Measurements from ENCODE around the gene HELB. TPM values are rescaled to one million over a fixed set of nuclear protein-coding genes. Genes with fewer than 3 reads are reported as not detected.

Gene HELB
- total and polyA plus RNA-seq, 3 experiments from 2014 or later, result 13.8 to 29.4 (median 14.2) TPM

GRCh38 chr12:66320996-66321395 is 18.7 kb downstream of the HELB start:
- DNase-seq, result no peak
- peaks cover 32% of the 10 kb centered on the region for H3K36me3 ChIP-seq (ENCODE audit: insufficient read depth, low read length)
- no peaks in the 10 kb centered on the region for H3K9me3 ChIP-seq (ENCODE audit: low read length)
- H3K4me1 Mint-ChIP-seq, result peaks cover 48 to 84% (median 80%) of the 10 kb centered on the region in 3 donors
- no peaks in the 10 kb centered on the region for H3K27me3 ChIP-seq (ENCODE audit: insufficient read depth, low read length, poor library complexity, severe bottlenecking)
- peaks cover 12% of the 10 kb centered on the region for H3K4me1 ChIP-seq (ENCODE audit: insufficient read depth, low read length)
- POLR2A ChIA-PET, result no interaction called here
- CTCF ChIA-PET, result interaction anchor here (1.2 kb wide), 1 partner anchor 33 kb away, joined by 3 read pairs; no protein-coding TSS in a partner anchor
- H3K27ac Mint-ChIP-seq, result peak overlapping the region in 5 of 8 donors; percentile 25 to 87 (median 66)
- no peaks in the 10 kb centered on the region for H3K27me3 Mint-ChIP-seq
- H3K27ac ChIP-seq (ENCODE audit: low read depth, low read length), result no peak overlapping the region
- no peak overlapping the region for H3K4me3 ChIP-seq (ENCODE audit: low read length)
- peaks cover 3 to 84% (median 24%) of the 10 kb centered on the region in 3 donors for H3K36me3 Mint-ChIP-seq
- H3K4me3 Mint-ChIP-seq, result no peak overlapping the region
- H3K9me3 Mint-ChIP-seq, result no peaks in the 10 kb centered on the region

- Histone ChIP-seq H3K27ac (ENCODE audit: low read depth, low read length) (no peak overlapping the region), H3K4me1 (ENCODE audit: insufficient read depth, low read length) (peaks cover 12% of the 10 kb centered on the region), H3K4me3 (ENCODE audit: low read length) (no peak overlapping the region), H3K27me3 (ENCODE audit: insufficient read depth, low read length, poor library complexity, severe bottlenecking) (no peaks in the 10 kb centered on the region), H3K36me3 (ENCODE audit: insufficient read depth, low read length) (peaks cover 30% of the 10 kb centered on the region), H3K9me3 (ENCODE audit: low read length) (no peaks in the 10 kb centered on the region)
- Mint-ChIP-seq H3K9me3 (no peaks in the 10 kb centered on the region), H3K27ac (peak overlapping the region in 6 of 8 donors; percentile 25 to 87 (median 72)), H3K4me3 (no peak overlapping the region), H3K4me1 (peaks cover 45 to 81% (median 79%) of the 10 kb centered on the region in 3 donors), H3K36me3 (peaks cover 3 to 84% (median 26%) of the 10 kb centered on the region in 3 donors), H3K27me3 (no peaks in the 10 kb centered on the region)
- DNase-seq, result no peak
- ChIA-PET POLR2A (no interaction called here), CTCF (interaction anchor here (1.0 to 1.2 kb wide), 2 partner anchors 33 to 42 kb away, joined by 3 to 4 read pairs; no protein-coding TSS in a partner anchor)
These were observed 19.1 kb downstream of the HELB start for GRCh38 chr12:66321435-66321834.

GRCh38 chr12:66323017-66323416 is 20.7 kb downstream of the HELB start:
- Histone ChIP-seq H3K36me3 (ENCODE audit: insufficient read depth, low read length) (peaks cover 26% of the 10 kb centered on the region), H3K4me1 (ENCODE audit: insufficient read depth, low read length) (peaks cover 7% of the 10 kb centered on the region), H3K27me3 (ENCODE audit: insufficient read depth, low read length, poor library complexity, severe bottlenecking) (no peaks in the 10 kb centered on the region), H3K27ac (ENCODE audit: low read depth, low read length) (no peak overlapping the region), H3K4me3 (ENCODE audit: low read length) (no peak overlapping the region), H3K9me3 (ENCODE audit: low read length) (no peaks in the 10 kb centered on the region)
- DNase-seq, result no peak
- peaks cover 45 to 83% (median 82%) of the 10 kb centered on the region in 3 donors for H3K4me1 Mint-ChIP-seq
- H3K27ac Mint-ChIP-seq, result peak overlapping the region in 6 of 8 donors; percentile 1 to 76 (median 33)
- POLR2A ChIA-PET, result no interaction called here
- no peaks in the 10 kb centered on the region for H3K9me3 Mint-ChIP-seq
- CTCF ChIA-PET, result no interaction called here
- no peak overlapping the region for H3K4me3 Mint-ChIP-seq
- H3K27me3 Mint-ChIP-seq, result no peaks in the 10 kb centered on the region
- peaks cover 3 to 87% (median 32%) of the 10 kb centered on the region in 3 donors for H3K36me3 Mint-ChIP-seq

GRCh38 chr12:66329941-66330340 is 27.6 kb downstream of the HELB start:
- H3K36me3 ChIP-seq (ENCODE audit: insufficient read depth, low read length), result peaks cover 23% of the 10 kb centered on the region

GRCh38 chr12:66331016-66331415 is 28.7 kb downstream of the HELB start:
- H3K4me1 ChIP-seq (ENCODE audit: insufficient read depth, low read length), result no peaks in the 10 kb centered on the region
- H3K27me3 Mint-ChIP-seq, result no peaks in the 10 kb centered on the region
- H3K27me3 ChIP-seq (ENCODE audit: insufficient read depth, low read length, poor library complexity, severe bottlenecking), result no peaks in the 10 kb centered on the region
- H3K36me3 ChIP-seq (ENCODE audit: insufficient read depth, low read length), result peaks cover 20% of the 10 kb centered on the region
- no peaks in the 10 kb centered on the region for H3K9me3 Mint-ChIP-seq
- no peaks in the 10 kb centered on the region for H3K9me3 ChIP-seq (ENCODE audit: low read length)
- no peak for DNase-seq
- CTCF ChIA-PET, result no interaction called here
- POLR2A ChIA-PET, result no interaction called here
- H3K4me1 Mint-ChIP-seq, result peaks cover 33 to 59% (median 52%) of the 10 kb centered on the region in 3 donors
- H3K4me3 Mint-ChIP-seq, result no peak overlapping the region
- H3K27ac ChIP-seq (ENCODE audit: low read depth, low read length), result no peak overlapping the region
- peaks cover 7 to 61% (median 40%) of the 10 kb centered on the region in 3 donors for H3K36me3 Mint-ChIP-seq
- H3K27ac Mint-ChIP-seq, result peak overlapping the region in 4 of 8 donors; percentile 5 to 43 (median 16)
- H3K4me3 ChIP-seq (ENCODE audit: low read length), result no peak overlapping the region

More at GRCh38 chr12:66329941-66330340, 27.6 kb downstream of the HELB start:
- CTCF ChIA-PET, result interaction anchor here (1.7 kb wide), 1 partner anchor 51 kb away, joined by 4 read pairs; no protein-coding TSS in a partner anchor
- no peak overlapping the region for H3K27ac Mint-ChIP-seq
- Histone ChIP-seq H3K4me1 (ENCODE audit: insufficient read depth, low read length) (no peaks in the 10 kb centered on the region), H3K27ac (ENCODE audit: low read depth, low read length) (no peak overlapping the region), H3K27me3 (ENCODE audit: insufficient read depth, low read length, poor library complexity, severe bottlenecking) (no peaks in the 10 kb centered on the region), H3K4me3 (ENCODE audit: low read length) (no peak overlapping the region), H3K9me3 (ENCODE audit: low read length) (no peaks in the 10 kb centered on the region)
- no peak overlapping the region for H3K4me3 Mint-ChIP-seq
- peaks cover 7 to 71% (median 48%) of the 10 kb centered on the region in 3 donors for H3K36me3 Mint-ChIP-seq
- POLR2A ChIA-PET, result interaction anchor here (1.2 kb wide), 1 partner anchor 28 kb away, joined by 3 read pairs; the partner anchor contains the start of gene HELB
- no peak for DNase-seq
- peaks cover 37 to 70% (median 63%) of the 10 kb centered on the region in 3 donors for H3K4me1 Mint-ChIP-seq
- H3K27me3 Mint-ChIP-seq, result no peaks in the 10 kb centered on the region
- H3K9me3 Mint-ChIP-seq, result no peaks in the 10 kb centered on the region

- ChIA-PET POLR2A (no interaction called here), CTCF (no interaction called here)
- H3K27me3 ChIP-seq (ENCODE audit: insufficient read depth, low read length, poor library complexity, severe bottlenecking), result no peaks in the 10 kb centered on the region
- H3K9me3 Mint-ChIP-seq, result no peaks in the 10 kb centered on the region
- peaks cover 20% of the 10 kb centered on the region for H3K36me3 ChIP-seq (ENCODE audit: insufficient read depth, low read length)
- DNase-seq, result no peak
- H3K4me3 Mint-ChIP-seq, result no peak overlapping the region
- peaks cover 33 to 55% (median 51%) of the 10 kb centered on the region in 3 donors for H3K4me1 Mint-ChIP-seq
- H3K9me3 ChIP-seq (ENCODE audit: low read length), result no peaks in the 10 kb centered on the region
- H3K4me3 ChIP-seq (ENCODE audit: low read length), result no peak overlapping the region
- H3K27ac ChIP-seq (ENCODE audit: low read depth, low read length), result no peak overlapping the region
- H3K4me1 ChIP-seq (ENCODE audit: insufficient read depth, low read length), result no peaks in the 10 kb centered on the region
- H3K27me3 Mint-ChIP-seq, result no peaks in the 10 kb centered on the region
- H3K36me3 Mint-ChIP-seq, result peaks cover 7 to 57% (median 40%) of the 10 kb centered on the region in 3 donors
- H3K27ac Mint-ChIP-seq, result peak overlapping the region in 6 of 8 donors; percentile 20 to 87 (median 58)
These were observed 29.5 kb downstream of the HELB start for GRCh38 chr12:66331814-66332213.

GRCh38 chr12:66335746-66336145 is 33.5 kb downstream of the HELB start:
- no peak overlapping the region for H3K27ac Mint-ChIP-seq
- Histone ChIP-seq H3K4me1 (ENCODE audit: insufficient read depth, low read length) (no peaks in the 10 kb centered on the region), H3K27me3 (ENCODE audit: insufficient read depth, low read length, poor library complexity, severe bottlenecking) (no peaks in the 10 kb centered on the region), H3K4me3 (ENCODE audit: low read length) (no peak overlapping the region), H3K27ac (ENCODE audit: low read depth, low read length) (no peak overlapping the region), H3K9me3 (ENCODE audit: low read length) (peaks cover under 1% of the 10 kb centered on the region), H3K36me3 (ENCODE audit: insufficient read depth, low read length) (peaks cover 32% of the 10 kb centered on the region)
- CTCF ChIA-PET, result no interaction called here
- H3K36me3 Mint-ChIP-seq, result peaks cover 27 to 52% (median 43%) of the 10 kb centered on the region in 3 donors
- DNase-seq, result no peak
- peaks cover 0 to 12% (median 6%) of the 10 kb centered on the region in 5 donors for H3K9me3 Mint-ChIP-seq
- POLR2A ChIA-PET, result no interaction called here
- H3K27me3 Mint-ChIP-seq, result no peaks in the 10 kb centered on the region
- H3K4me3 Mint-ChIP-seq, result no peak overlapping the region
- H3K4me1 Mint-ChIP-seq, result peaks cover 25 to 32% (median 28%) of the 10 kb centered on the region in 3 donors

- no peak overlapping the region for H3K4me3 Mint-ChIP-seq
- H3K27me3 Mint-ChIP-seq, result no peaks in the 10 kb centered on the region
- Histone ChIP-seq H3K9me3 (ENCODE audit: low read length) (peaks cover 12% of the 10 kb centered on the region), H3K4me3 (ENCODE audit: low read length) (no peak overlapping the region), H3K27me3 (ENCODE audit: insufficient read depth, low read length, poor library complexity, severe bottlenecking) (no peaks in the 10 kb centered on the region), H3K36me3 (ENCODE audit: insufficient read depth, low read length) (peaks cover 32% of the 10 kb centered on the region), H3K4me1 (ENCODE audit: insufficient read depth, low read length) (no peaks in the 10 kb centered on the region), H3K27ac (ENCODE audit: low read depth, low read length) (no peak overlapping the region)
- H3K9me3 Mint-ChIP-seq, result peaks cover 10 to 24% (median 13%) of the 10 kb centered on the region in 5 donors
- CTCF ChIA-PET, result no interaction called here
- POLR2A ChIA-PET, result no interaction called here
- peaks cover 41 to 49% (median 42%) of the 10 kb centered on the region in 3 donors for H3K36me3 Mint-ChIP-seq
- DNase-seq, result no peak
- H3K27ac Mint-ChIP-seq, result peak overlapping the region in 3 of 8 donors; percentile 38 to 49 (median 43)
- H3K4me1 Mint-ChIP-seq, result peaks cover 9 to 14% (median 13%) of the 10 kb centered on the region in 3 donors
These were observed 35.2 kb downstream of the HELB start for GRCh38 chr12:66337381-66338010.

Measured in CD8-positive, alpha-beta memory T cell (primary cell).